Panc1 (cell line): ENCODE measurements around the gene IGFL3.

Experiments used
- CTCF ChIP-seq: fragments of 450-650 bp; IDR thresholded peaks from 2 replicates; pipeline ENCODE4 v1.5.1; 2017; ENCODE audit warnings: mild to moderate bottlenecking
- POLR2AphosphoS5 ChIP-seq: IDR thresholded peaks from 2 replicates; pipeline ENCODE4 v1.6.1; 2012; ENCODE audit warnings: mild to moderate bottlenecking, low read depth, low read length, moderate library complexity
- REST ChIP-seq, 2 experiments: IDR thresholded peaks; 2 replicates each; pipeline ENCODE4 v1.6.1; 2011 to 2012; ENCODE audit warnings: low read depth in 2 of 2, control low read depth in 1 of 2, low read length in 1 of 2, mild to moderate bottlenecking in 1 of 2, moderate library complexity in 1 of 2; ENCODE audit not compliant: insufficient read depth in 1 of 2
- TCF7L2 ChIP-seq: IDR thresholded peaks from 2 replicates; pipeline ENCODE4 v1.6.1; 2011; ENCODE audit warnings: mild to moderate bottlenecking, low read depth, low read length, inconsistent platforms

- TF ChIP-seq CTCF (no peak), REST (IDR thresholded peaks at IDR 0.05; ENCODE audit: insufficient read depth in 1 of 2, low read depth in 2 of 2, low read length in 1 of 2) (no peak), TCF7L2 (no peak), POLR2AphosphoS5 (no peak)
Observed at GRCh38 chr19:46160233-46160775, 35.8 kb upstream of the IGFL3 start.
